GM12878 (cell line): Measurements from ENCODE around the gene RETREG3. TPM values are rescaled to one million over a fixed set of nuclear protein-coding genes. Genes with fewer than 3 reads are reported as not detected.

Experiments
- CBX5 ChIP-seq: sonication (generic); IDR thresholded peaks from 2 replicates; pipeline ENCODE4 v1.6.1; 2016; ENCODE audit warnings: low read depth, moderate library complexity, mild to moderate bottlenecking, inconsistent platforms
- CREB1 ChIP-seq: IDR thresholded peaks from 2 replicates; pipeline ENCODE4 v1.6.1; 2012; ENCODE audit warnings: low read depth, mild to moderate bottlenecking, inconsistent platforms
- EZH2 ChIP-seq: IDR thresholded peaks from 2 replicates; pipeline ENCODE4 v1.6.1; 2012; ENCODE audit warnings: low read depth, mild to moderate bottlenecking, control low read depth, inconsistent platforms, low read length, borderline replicate concordance; ENCODE audit not compliant: control insufficient read depth
- FOXK2 ChIP-seq: fragments of 450-650 bp; IDR thresholded peaks from 2 replicates; pipeline ENCODE4 v1.6.1; 2017; ENCODE audit warnings: mild to moderate bottlenecking, moderate library complexity
- KDM1A ChIP-seq: fragments of 200-600 bp; sonication (generic); IDR thresholded peaks from 2 replicates; pipeline ENCODE4 v1.6.1; 2016; ENCODE audit warnings: borderline replicate concordance
- MTA3 ChIP-seq: IDR thresholded peaks from 2 replicates; pipeline ENCODE4 v1.6.1; 2012; ENCODE audit warnings: low read length, inconsistent platforms, borderline replicate concordance
- RUNX3 ChIP-seq: IDR thresholded peaks from 2 replicates; pipeline ENCODE4 v1.6.1; 2012; ENCODE audit warnings: low read length, inconsistent platforms
- SMC3 ChIP-seq: IDR thresholded peaks from 2 replicates; pipeline ENCODE4 v1.6.1; 2011; ENCODE audit warnings: low read length, improper control_type of control experiment, borderline replicate concordance
- TAF1 ChIP-seq: IDR thresholded peaks from 2 replicates; pipeline ENCODE4 v1.6.1; 2011; ENCODE audit warnings: mild to moderate bottlenecking, low read depth, low read length, borderline replicate concordance
- YBX1 ChIP-seq: fragments of 450-650 bp; IDR thresholded peaks from 2 replicates; pipeline ENCODE4 v1.6.1; 2016; ENCODE audit warnings: antibody characterized with exemption
- polyA plus RNA-seq, 11 experiments: library from polyadenylated mRNA; depleted of rRNA in 4 of 11; unstranded in 6 of 11; stranded (reverse) in 5 of 11; fragments of >200 nt; fragmentation: Nextera tagmentation in 4 of 11; fragmentation: Illumina TruSeq in 1 of 11; extraction: Ambion mirVana in 4 of 11; extraction: Trizol in 1 of 11; gene quantifications; 1 replicate in 1 of 11; 2 replicates in 10 of 11; pipeline versions ENCODE4 v1.2.1 to v1.2.3, GENCODE V29; 2011 to 2016; ENCODE audit warnings: inconsistent platforms in 2 of 11, missing spikeins in 2 of 11, low read depth in 1 of 11
- total RNA-seq, 4 experiments: library from RNA; depleted of rRNA in 3 of 4; stranded (reverse); fragments of >200 nt in 3 of 4; fragmentation: Illumina TruSeq in 1 of 4; extraction: Trizol in 1 of 4; gene quantifications; 2 replicates each; pipeline versions ENCODE4 v1.2.1 to v1.2.3, GENCODE V29; 2013 to 2021
- TF ChIP-seq, protein P1 (sequence below): fragments of 450-650 bp; IDR thresholded peaks from 2 replicates; pipeline ENCODE4 v1.6.1; 2017; ENCODE audit warnings: antibody characterized with exemption, mild to moderate bottlenecking, moderate library complexity
- TF ChIP-seq, protein P2 (sequence below): fragments of 450-650 bp; formaldehyde crosslinking; IDR thresholded peaks from 2 replicates; pipeline ENCODE4 v1.4.0; 2022; ENCODE audit warnings: mild to moderate bottlenecking, moderate library complexity
- TF ChIP-seq, protein P3 (sequence below): IDR thresholded peaks from 2 replicates; pipeline ENCODE4 v1.6.1; 2012; ENCODE audit warnings: improper control_type of control experiment, low read depth, low read length; ENCODE audit not compliant: insufficient replicate concordance
- TF ChIP-seq, protein P4 (sequence below): IDR thresholded peaks from 2 replicates; pipeline ENCODE4 v1.6.1; 2012; ENCODE audit warnings: low read depth, low read length, improper control_type of control experiment

The RETREG3 gene
- total and polyA plus RNA-seq, 10 of the 15 experiments (the other 5 are each of a cell fraction or from before 2014, with no cell fraction given) = 7.0 to 50.6 (median 27.3) TPM

DNA sequence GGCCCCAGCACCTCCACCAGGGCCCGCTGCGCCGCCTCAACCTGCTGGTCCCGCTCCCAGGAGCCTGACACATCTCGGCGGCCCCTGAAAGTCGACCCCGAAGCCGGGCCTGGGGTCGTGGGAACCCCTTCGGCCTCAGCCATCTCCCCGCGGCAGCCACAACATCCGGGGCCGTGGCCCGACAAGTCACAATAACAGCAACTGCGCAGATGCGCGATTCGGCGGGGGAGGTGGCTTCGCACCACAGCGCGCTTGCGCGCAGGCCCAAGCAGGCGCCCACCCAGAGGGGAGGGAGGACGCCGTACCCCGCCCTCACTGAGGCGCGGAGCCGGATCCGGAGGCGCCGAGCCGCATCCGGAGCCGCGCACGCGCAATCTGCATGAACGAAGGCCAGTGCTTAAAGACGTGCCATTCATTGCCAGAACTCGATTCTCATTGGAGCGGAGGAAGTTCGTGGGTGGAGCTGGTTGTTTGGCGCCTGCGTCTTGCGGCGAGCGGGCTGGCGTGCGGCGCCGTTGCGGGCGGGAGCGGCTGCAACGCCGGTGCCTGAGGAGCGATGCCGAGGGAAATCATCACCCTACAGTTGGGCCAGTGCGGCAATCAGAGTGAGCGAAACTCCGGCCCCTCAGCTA is at the start of gene RETREG3, which contains the start of gene TUBG1 (continued):
- TF ChIP-seq MTA3 = no peak
- TF ChIP-seq, protein P1, sequence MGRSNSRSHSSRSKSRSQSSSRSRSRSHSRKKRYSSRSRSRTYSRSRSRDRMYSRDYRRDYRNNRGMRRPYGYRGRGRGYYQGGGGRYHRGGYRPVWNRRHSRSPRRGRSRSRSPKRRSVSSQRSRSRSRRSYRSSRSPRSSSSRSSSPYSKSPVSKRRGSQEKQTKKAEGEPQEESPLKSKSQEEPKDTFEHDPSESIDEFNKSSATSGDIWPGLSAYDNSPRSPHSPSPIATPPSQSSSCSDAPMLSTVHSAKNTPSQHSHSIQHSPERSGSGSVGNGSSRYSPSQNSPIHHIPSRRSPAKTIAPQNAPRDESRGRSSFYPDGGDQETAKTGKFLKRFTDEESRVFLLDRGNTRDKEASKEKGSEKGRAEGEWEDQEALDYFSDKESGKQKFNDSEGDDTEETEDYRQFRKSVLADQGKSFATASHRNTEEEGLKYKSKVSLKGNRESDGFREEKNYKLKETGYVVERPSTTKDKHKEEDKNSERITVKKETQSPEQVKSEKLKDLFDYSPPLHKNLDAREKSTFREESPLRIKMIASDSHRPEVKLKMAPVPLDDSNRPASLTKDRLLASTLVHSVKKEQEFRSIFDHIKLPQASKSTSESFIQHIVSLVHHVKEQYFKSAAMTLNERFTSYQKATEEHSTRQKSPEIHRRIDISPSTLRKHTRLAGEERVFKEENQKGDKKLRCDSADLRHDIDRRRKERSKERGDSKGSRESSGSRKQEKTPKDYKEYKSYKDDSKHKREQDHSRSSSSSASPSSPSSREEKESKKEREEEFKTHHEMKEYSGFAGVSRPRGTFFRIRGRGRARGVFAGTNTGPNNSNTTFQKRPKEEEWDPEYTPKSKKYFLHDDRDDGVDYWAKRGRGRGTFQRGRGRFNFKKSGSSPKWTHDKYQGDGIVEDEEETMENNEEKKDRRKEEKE = no peak
- no peak for TF ChIP-seq EZH2
- TF ChIP-seq, protein P2, sequence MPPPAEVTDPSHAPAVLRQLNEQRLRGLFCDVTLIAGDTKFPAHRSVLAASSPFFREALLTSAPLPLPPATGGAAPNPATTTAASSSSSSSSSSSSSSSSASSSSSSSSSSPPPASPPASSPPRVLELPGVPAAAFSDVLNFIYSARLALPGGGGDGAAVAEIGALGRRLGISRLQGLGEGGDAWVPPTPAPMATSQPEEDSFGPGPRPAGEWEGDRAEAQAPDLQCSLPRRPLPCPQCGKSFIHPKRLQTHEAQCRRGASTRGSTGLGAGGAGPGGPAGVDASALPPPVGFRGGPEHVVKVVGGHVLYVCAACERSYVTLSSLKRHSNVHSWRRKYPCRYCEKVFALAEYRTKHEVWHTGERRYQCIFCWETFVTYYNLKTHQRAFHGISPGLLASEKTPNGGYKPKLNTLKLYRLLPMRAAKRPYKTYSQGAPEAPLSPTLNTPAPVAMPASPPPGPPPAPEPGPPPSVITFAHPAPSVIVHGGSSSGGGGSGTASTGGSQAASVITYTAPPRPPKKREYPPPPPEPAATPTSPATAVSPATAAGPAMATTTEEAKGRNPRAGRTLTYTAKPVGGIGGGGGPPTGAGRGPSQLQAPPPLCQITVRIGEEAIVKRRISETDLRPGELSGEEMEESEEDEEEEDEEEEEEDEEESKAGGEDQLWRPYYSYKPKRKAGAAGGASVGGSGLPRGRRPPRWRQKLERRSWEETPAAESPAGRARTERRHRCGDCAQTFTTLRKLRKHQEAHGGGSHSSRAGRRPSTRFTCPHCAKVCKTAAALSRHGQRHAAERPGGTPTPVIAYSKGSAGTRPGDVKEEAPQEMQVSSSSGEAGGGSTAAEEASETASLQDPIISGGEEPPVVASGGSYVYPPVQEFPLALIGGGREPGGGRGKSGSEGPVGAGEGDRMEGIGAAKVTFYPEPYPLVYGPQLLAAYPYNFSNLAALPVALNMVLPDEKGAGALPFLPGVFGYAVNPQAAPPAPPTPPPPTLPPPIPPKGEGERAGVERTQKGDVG (CRISPR knock-in tag) = no peak
- TF ChIP-seq, protein P3, sequence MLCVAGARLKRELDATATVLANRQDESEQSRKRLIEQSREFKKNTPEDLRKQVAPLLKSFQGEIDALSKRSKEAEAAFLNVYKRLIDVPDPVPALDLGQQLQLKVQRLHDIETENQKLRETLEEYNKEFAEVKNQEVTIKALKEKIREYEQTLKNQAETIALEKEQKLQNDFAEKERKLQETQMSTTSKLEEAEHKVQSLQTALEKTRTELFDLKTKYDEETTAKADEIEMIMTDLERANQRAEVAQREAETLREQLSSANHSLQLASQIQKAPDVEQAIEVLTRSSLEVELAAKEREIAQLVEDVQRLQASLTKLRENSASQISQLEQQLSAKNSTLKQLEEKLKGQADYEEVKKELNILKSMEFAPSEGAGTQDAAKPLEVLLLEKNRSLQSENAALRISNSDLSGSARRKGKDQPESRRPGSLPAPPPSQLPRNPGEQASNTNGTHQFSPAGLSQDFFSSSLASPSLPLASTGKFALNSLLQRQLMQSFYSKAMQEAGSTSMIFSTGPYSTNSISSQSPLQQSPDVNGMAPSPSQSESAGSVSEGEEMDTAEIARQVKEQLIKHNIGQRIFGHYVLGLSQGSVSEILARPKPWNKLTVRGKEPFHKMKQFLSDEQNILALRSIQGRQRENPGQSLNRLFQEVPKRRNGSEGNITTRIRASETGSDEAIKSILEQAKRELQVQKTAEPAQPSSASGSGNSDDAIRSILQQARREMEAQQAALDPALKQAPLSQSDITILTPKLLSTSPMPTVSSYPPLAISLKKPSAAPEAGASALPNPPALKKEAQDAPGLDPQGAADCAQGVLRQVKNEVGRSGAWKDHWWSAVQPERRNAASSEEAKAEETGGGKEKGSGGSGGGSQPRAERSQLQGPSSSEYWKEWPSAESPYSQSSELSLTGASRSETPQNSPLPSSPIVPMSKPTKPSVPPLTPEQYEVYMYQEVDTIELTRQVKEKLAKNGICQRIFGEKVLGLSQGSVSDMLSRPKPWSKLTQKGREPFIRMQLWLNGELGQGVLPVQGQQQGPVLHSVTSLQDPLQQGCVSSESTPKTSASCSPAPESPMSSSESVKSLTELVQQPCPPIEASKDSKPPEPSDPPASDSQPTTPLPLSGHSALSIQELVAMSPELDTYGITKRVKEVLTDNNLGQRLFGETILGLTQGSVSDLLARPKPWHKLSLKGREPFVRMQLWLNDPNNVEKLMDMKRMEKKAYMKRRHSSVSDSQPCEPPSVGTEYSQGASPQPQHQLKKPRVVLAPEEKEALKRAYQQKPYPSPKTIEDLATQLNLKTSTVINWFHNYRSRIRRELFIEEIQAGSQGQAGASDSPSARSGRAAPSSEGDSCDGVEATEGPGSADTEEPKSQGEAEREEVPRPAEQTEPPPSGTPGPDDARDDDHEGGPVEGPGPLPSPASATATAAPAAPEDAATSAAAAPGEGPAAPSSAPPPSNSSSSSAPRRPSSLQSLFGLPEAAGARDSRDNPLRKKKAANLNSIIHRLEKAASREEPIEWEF = no peak
- TF ChIP-seq CBX5 = no peak
- TF ChIP-seq SMC3 = no peak
- 0 out of 2 replicates have a peak, but pooled peaks have one; percentile 41 for TF ChIP-seq CREB1
- no peak for TF ChIP-seq KDM1A
- peak; percentile 51; the same call in 1 of the 2 replicates for TF ChIP-seq FOXK2
- TF ChIP-seq TAF1 = peak; percentile 49; the same call in 1 of the 2 replicates
- peak; percentile 65; the same call in 1 of the 2 replicates for TF ChIP-seq RUNX3
- TF ChIP-seq, protein P4, sequence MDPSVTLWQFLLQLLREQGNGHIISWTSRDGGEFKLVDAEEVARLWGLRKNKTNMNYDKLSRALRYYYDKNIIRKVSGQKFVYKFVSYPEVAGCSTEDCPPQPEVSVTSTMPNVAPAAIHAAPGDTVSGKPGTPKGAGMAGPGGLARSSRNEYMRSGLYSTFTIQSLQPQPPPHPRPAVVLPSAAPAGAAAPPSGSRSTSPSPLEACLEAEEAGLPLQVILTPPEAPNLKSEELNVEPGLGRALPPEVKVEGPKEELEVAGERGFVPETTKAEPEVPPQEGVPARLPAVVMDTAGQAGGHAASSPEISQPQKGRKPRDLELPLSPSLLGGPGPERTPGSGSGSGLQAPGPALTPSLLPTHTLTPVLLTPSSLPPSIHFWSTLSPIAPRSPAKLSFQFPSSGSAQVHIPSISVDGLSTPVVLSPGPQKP = no peak
- no peak for TF ChIP-seq YBX1
